ENCODE data around the gene TMEM72. TPM values are rescaled to one million over a fixed set of nuclear protein-coding genes. Genes with fewer than 3 reads are reported as not detected.

The TMEM72 gene
- polyA plus RNA-seq, 1 donor = 0.31 TPM

- Histone ChIP-seq H3K27ac (ENCODE audit: low read length) (peak overlapping the region; percentile 41), H3K4me1 (ENCODE audit: control insufficient read depth, insufficient read depth, low read length) (peaks cover 38% of the 10 kb centered on the region), H3K36me3 (ENCODE audit: control insufficient read depth, insufficient read depth, low read length) (peaks cover 3% of the 10 kb centered on the region), H3K4me3 (ENCODE audit: low read length) (no peak overlapping the region), H3K9me3 (ENCODE audit: control insufficient read depth, low read depth, low read length) (no peaks in the 10 kb centered on the region), H3K27me3 (ENCODE audit: control insufficient read depth, insufficient read depth, low read length) (no peaks in the 10 kb centered on the region)
- DNase-seq = peak in 1 of 2 donors; percentile 42
- no CpG with 5 or more reads among the region's 11 CpGs for WGBS (ENCODE audit: insufficient coverage, low lambda C conversion rate)
Measured at GRCh38 chr10:44981172-44982113, 70.3 kb downstream of the TMEM72 start.

GRCh38 chr10:44982114-44982460 lies 71.0 kb downstream of the TMEM72 start:
- Histone ChIP-seq H3K4me3 (ENCODE audit: low read length) (no peak overlapping the region), H3K27me3 (ENCODE audit: control insufficient read depth, insufficient read depth, low read length) (no peaks in the 10 kb centered on the region), H3K27ac (ENCODE audit: low read length) (no peak overlapping the region), H3K9me3 (ENCODE audit: control insufficient read depth, low read depth, low read length) (no peaks in the 10 kb centered on the region), H3K36me3 (ENCODE audit: control insufficient read depth, insufficient read depth, low read length) (peaks cover 3% of the 10 kb centered on the region), H3K4me1 (ENCODE audit: control insufficient read depth, insufficient read depth, low read length) (peaks cover 35% of the 10 kb centered on the region)
- no CpG with 5 or more reads among the region's 9 CpGs for WGBS (ENCODE audit: insufficient coverage, low lambda C conversion rate)
- no peak for DNase-seq

- Histone ChIP-seq H3K4me3 (ENCODE audit: low read length) (no peak overlapping the region), H3K27me3 (ENCODE audit: control insufficient read depth, insufficient read depth, low read length) (no peaks in the 10 kb centered on the region), H3K9me3 (ENCODE audit: control insufficient read depth, low read depth, low read length) (no peaks in the 10 kb centered on the region), H3K4me1 (ENCODE audit: control insufficient read depth, insufficient read depth, low read length) (peaks cover 30% of the 10 kb centered on the region), H3K27ac (ENCODE audit: low read length) (no peak overlapping the region), H3K36me3 (ENCODE audit: control insufficient read depth, insufficient read depth, low read length) (peaks cover 3% of the 10 kb centered on the region)
- DNase-seq = no peak
- no CpG with 5 or more reads among the region's 9 CpGs for WGBS (ENCODE audit: insufficient coverage, low lambda C conversion rate)
Measured at GRCh38 chr10:44982496-44982895, 71.4 kb downstream of the TMEM72 start.

GRCh38 chr10:44983066-44983894 lies 72.1 kb downstream of the TMEM72 start:
- Histone ChIP-seq H3K36me3 (ENCODE audit: control insufficient read depth, insufficient read depth, low read length) (peaks cover 3% of the 10 kb centered on the region), H3K27me3 (ENCODE audit: control insufficient read depth, insufficient read depth, low read length) (no peaks in the 10 kb centered on the region), H3K4me1 (ENCODE audit: control insufficient read depth, insufficient read depth, low read length) (peaks cover 23% of the 10 kb centered on the region), H3K27ac (ENCODE audit: low read length) (no peak overlapping the region), H3K9me3 (ENCODE audit: control insufficient read depth, low read depth, low read length) (no peaks in the 10 kb centered on the region), H3K4me3 (ENCODE audit: low read length) (no peak overlapping the region)
- no peak for DNase-seq
- no CpG with 5 or more reads among the region's 13 CpGs for WGBS (ENCODE audit: insufficient coverage, low lambda C conversion rate)

- peaks cover 18% of the 10 kb centered on the region for H3K4me1 ChIP-seq (ENCODE audit: control insufficient read depth, insufficient read depth, low read length)
Measured at GRCh38 chr10:44983895-44984278, 72.8 kb downstream of the TMEM72 start.

GRCh38 chr10:44984671-44985101 lies 73.5 kb downstream of the TMEM72 start:
- Histone ChIP-seq H3K27ac (ENCODE audit: low read length) (no peak overlapping the region), H3K27me3 (ENCODE audit: control insufficient read depth, insufficient read depth, low read length) (no peaks in the 10 kb centered on the region), H3K4me1 (ENCODE audit: control insufficient read depth, insufficient read depth, low read length) (peaks cover 12% of the 10 kb centered on the region), H3K4me3 (ENCODE audit: low read length) (no peak overlapping the region), H3K36me3 (ENCODE audit: control insufficient read depth, insufficient read depth, low read length) (peaks cover 3% of the 10 kb centered on the region), H3K9me3 (ENCODE audit: control insufficient read depth, low read depth, low read length) (no peaks in the 10 kb centered on the region)
- no peak for DNase-seq
- WGBS (ENCODE audit: insufficient coverage, low lambda C conversion rate) = no CpG with 5 or more reads among the region's 15 CpGs

More at GRCh38 chr10:44983895-44984278, 72.8 kb downstream of the TMEM72 start:
- Histone ChIP-seq H3K9me3 (ENCODE audit: control insufficient read depth, low read depth, low read length) (no peaks in the 10 kb centered on the region), H3K27me3 (ENCODE audit: control insufficient read depth, insufficient read depth, low read length) (no peaks in the 10 kb centered on the region), H3K27ac (ENCODE audit: low read length) (no peak overlapping the region), H3K36me3 (ENCODE audit: control insufficient read depth, insufficient read depth, low read length) (peaks cover 3% of the 10 kb centered on the region), H3K4me3 (ENCODE audit: low read length) (no peak overlapping the region)
- DNase-seq = no peak
- no CpG with 5 or more reads among the region's 10 CpGs for WGBS (ENCODE audit: insufficient coverage, low lambda C conversion rate)

GRCh38 chr10:44985175-44985681 lies 74.1 kb downstream of the TMEM72 start:
- WGBS (ENCODE audit: insufficient coverage, low lambda C conversion rate) = no CpG with 5 or more reads among the region's 9 CpGs
- peaks cover 12% of the 10 kb centered on the region for H3K4me1 ChIP-seq (ENCODE audit: control insufficient read depth, insufficient read depth, low read length)
- H3K27ac ChIP-seq (ENCODE audit: low read length) = no peak overlapping the region
- H3K4me3 ChIP-seq (ENCODE audit: low read length) = no peak overlapping the region
- no peak for DNase-seq
- no peaks in the 10 kb centered on the region for H3K9me3 ChIP-seq (ENCODE audit: control insufficient read depth, low read depth, low read length)
- no peaks in the 10 kb centered on the region for H3K27me3 ChIP-seq (ENCODE audit: control insufficient read depth, insufficient read depth, low read length)
- peaks cover 3% of the 10 kb centered on the region for H3K36me3 ChIP-seq (ENCODE audit: control insufficient read depth, insufficient read depth, low read length)

GRCh38 chr10:44986179-44986578 lies 75.0 kb downstream of the TMEM72 start:
- Histone ChIP-seq H3K36me3 (ENCODE audit: control insufficient read depth, insufficient read depth, low read length) (peaks cover 3% of the 10 kb centered on the region), H3K4me3 (ENCODE audit: low read length) (no peak overlapping the region), H3K27me3 (ENCODE audit: control insufficient read depth, insufficient read depth, low read length) (no peaks in the 10 kb centered on the region), H3K4me1 (ENCODE audit: control insufficient read depth, insufficient read depth, low read length) (peaks cover 5% of the 10 kb centered on the region), H3K9me3 (ENCODE audit: control insufficient read depth, low read depth, low read length) (no peaks in the 10 kb centered on the region), H3K27ac (ENCODE audit: low read length) (no peak overlapping the region)
- no peak for DNase-seq
- WGBS (ENCODE audit: insufficient coverage, low lambda C conversion rate) = no CpG with 5 or more reads among the region's 3 CpGs
